ENCODE measurements around the gene MAP2K2. TPM values are rescaled to one million over a fixed set of nuclear protein-coding genes. Genes with fewer than 3 reads are reported as not detected.

MAP2K2 gene
- total RNA-seq, 1 experiment from 2014 or later, result 84.3 TPM

- no peak for DNase-seq (ENCODE audit: low spot score)
These were observed 45.9 kb downstream of the MAP2K2 start for GRCh38 chr19:4077800-4078684.

- DNase-seq (ENCODE audit: low spot score), result no peak
These were observed 46.9 kb downstream of the MAP2K2 start for GRCh38 chr19:4077007-4077374.

DNA sequence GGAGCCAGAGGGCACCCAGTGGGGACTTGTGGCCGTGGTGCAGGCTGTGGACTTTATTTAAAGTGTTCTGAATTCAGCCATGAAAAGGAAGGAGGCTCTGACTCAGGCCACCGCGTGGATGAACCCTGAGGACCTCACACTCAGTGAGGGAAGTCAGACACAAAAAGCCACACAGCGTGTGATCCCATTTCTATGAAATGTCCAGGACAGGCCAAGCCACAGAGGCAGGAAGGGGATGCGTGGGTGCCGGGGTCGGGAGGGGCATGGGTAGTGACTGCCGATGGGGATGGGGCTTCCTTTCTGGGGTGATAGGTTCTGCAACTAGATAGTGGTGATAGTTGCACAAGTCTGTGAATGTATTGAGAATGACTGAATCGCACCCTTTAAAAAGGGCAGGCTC, 48.5 kb downstream of the MAP2K2 start:
- DNase-seq (ENCODE audit: low spot score), result no peak

DNA sequence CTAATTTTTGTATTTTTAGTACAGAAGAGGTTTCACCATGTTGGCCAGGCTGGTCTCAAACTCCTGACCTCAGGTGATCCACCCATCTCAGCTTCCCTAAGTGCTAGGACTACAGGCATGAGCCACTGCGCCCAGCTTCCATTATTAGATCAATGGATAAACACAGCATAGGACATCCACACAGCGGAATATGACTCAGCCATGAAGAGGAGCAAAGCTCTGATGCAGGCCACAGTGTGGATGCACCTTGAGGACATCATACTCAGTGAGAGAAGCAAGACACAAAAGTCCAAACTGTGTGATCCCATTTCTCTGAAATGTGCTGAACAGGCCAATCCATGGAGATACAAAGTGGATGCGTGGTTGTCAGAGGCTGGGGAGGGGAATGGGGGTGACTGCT, 52.3 kb downstream of the MAP2K2 start:
- no peak for DNase-seq (ENCODE audit: low spot score)

GRCh38 chr19:4069331-4069959, 54.5 kb downstream of the MAP2K2 start:
- no peak for DNase-seq (ENCODE audit: low spot score)

- no peak for DNase-seq (ENCODE audit: low spot score)
These were observed 55.6 kb downstream of the MAP2K2 start for GRCh38 chr19:4068047-4068966.

GRCh38 chr19:4067396-4068046, 56.4 kb downstream of the MAP2K2 start:
- DNase-seq (ENCODE audit: low spot score), result no peak

DNA sequence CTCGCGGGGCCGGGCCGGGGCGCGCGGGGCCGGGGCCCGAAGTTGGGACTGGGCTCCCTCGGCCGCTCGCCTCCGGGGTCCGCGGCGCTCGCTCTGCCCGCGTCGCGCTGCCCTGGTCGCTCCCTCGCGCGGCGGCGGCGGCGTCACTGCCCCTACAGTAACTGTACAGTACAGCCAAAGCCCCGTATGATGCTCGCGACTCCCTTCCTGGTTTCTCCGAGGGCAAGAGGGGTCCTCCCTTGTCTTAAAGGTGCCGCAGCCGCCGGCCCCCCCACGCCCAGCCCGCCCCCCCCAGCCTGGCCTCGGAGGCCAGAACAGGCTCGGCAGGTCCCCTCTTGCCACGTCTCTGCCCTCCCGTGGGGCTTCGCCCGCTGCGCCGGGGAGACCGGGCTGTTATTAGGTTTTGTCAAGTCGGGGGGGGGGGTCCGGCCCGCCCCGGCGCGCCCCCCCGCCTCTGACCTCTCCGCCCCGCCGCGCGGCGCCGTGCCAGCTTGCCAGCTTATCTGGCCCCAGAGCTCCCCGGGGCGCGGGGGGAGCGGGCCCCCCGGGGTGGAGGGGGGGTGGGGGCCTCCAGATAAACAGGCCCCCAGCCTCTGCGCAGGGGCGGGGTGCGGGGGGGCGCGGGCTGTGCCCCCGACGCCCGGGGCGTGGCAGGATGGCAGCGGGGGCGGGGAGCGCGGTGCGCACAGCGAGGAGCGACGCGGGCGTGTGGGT, 57.1 kb downstream of the MAP2K2 start, which contains the start of gene ZBTB7A:
Gene ZBTB7A (minus strand): TSS at position 218 of the 714 bp plus-strand sequence. CDS start 11,667 bp downstream, outside the sequence.
- peak; percentile 63 for DNase-seq (ENCODE audit: low spot score)

DNA sequence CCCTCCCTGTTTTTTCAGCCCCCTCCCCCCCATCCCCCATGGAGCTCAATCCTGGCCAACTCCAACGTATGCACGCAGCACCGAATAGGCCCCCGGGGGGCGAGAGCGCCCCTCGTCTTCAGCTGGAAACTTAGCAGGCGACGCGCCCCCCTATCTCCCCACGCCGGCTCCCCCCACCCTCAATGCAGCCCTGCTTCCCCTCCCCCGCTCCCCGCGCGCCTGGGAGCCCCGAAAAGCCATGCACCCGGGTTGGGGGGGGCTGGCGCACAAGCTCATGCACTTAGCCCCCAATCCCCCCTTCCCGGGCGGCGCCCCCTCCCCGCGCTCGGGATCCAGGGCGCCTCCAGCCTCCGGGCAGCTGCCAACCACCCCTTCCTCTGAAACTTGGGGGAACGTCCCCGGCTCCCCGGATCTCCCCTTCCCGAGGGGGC, 57.7 kb downstream of the MAP2K2 start:
- DNase-seq (ENCODE audit: low spot score), result no peak

GRCh38 chr19:4065430-4066175, 58.3 kb downstream of the MAP2K2 start:
- DNase-seq (ENCODE audit: low spot score), result peak; percentile 90

- no peak for DNase-seq (ENCODE audit: low spot score)
These were observed 59.2 kb downstream of the MAP2K2 start for GRCh38 chr19:4064496-4065260.

DNA sequence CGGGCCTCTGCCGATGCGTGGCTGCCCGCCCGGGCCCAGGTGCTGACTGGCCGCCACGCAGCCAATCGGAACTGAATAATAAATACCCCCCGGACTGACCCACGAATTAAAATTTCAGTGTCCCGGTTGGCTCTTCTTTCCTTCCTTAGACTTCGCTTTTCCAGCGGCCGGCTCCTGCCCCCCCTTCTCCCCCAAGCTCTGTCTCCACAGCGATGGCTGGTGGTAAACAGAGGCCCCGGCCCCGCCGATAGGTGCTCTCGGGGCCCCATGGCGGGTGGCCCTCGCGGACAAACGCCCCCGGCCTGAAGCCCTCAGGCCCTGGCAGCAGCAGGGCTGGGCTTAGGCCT, 59.8 kb downstream of the MAP2K2 start:
- no peak for DNase-seq (ENCODE audit: low spot score)

GRCh38 chr19:4063369-4064148, 60.4 kb downstream of the MAP2K2 start:
- no peak for DNase-seq (ENCODE audit: low spot score)

DNA sequence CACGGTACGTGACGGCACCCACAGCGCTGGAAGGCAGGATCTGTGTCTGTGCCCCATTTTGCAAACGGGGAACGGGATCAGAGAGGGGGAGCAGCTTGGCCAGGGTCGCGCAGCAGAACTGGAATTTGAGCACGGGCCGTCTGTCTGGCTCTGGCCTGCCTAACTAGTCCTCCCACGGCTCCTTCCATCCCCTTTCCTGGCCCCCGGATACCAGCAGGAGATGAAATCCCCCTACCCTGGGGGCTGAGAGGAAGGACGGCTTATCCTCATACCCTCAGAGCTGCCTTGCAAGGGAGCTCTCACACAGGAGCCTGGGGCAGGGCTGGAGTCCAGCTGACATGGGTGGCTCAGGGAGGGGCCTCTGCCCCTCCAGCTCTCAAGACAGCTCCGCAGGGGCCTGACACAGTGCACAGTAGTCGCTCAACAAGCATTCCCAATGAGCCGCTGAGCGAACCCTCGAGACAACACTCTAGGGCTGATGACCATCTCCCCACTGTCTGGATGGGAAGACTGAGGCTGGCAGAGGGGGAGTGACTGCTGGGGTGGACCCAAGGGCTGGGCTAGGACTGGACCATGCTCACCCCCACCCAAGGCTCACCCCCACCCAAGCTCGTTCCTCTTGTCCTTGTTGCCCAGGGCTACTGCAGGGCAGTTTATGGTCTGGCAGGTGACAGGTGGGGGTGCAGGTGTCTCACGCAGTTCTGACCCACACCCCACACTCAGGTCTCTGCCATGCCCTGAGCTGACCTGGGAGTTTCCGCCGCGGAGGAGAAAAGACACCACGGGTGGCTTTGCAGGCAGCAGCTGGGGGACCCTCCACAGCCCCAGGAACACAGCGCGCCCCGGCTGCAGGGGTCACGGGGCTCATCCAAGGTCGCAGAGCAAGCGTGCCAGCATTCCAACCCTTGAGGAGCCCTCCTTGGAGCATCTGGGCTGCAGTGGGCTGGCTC, 61.2 kb downstream of the MAP2K2 start:
- no peak for DNase-seq (ENCODE audit: low spot score)

DNA sequence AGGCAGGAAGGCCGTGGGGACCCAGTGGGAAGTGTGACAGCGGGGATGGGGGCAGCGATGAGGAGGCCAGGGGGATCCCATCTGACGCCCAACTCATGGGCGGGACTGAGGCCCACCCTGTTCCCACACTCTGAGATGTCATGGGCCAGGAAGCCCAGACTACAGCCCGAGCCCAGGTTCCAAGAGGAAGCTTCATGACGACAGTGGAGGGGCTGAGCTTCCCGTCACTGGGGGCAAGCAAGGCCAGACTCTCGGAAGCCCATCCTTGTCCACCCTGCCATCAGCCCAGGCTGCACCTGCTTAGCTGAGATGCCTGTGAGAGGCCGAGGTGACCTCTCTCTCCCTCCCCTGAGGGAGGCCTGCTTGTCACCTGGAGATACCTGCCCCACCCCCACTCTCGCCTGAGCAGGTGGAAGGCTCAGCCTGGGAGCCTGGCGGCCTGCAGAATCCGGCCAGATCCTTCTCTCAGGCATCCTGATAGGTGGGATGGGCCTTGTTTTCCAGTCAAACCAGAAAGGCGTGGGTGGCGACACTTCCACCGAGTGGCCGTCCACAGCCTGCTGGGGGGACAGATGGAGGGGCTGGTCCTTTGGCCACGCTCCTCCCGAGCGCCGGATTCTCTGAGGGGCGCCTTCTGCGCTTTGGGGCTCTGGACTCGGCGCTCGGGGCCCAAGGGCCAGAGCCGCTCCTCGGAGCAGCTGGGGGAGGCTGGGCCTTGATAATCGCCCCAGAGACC, 62.1 kb downstream of the MAP2K2 start:
- DNase-seq (ENCODE audit: low spot score), result no peak

DNA sequence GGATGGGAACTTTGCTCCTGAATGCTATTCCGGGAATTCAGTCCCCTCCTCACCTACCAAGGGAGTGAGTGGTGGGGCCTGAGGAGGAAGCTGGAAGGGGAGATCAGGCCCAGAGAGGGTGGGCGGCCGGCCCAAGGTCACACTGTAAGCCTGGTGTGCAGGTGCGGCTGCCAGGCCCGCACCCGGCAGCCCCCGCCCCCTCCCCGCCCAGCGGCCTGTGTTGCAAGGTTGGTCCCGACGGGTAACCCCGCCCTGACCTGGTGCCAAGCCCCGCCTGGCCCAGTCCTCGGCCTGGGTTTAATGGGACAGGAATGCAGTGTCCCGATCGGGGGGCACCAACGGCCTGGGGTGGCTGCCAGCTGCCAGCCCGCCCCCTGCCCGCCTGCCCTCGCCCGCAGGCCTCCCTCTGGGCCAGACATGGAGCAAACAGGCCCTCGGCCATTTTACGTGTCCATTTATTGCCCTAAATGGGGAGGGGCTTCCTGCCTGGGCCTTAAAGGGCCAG, 62.7 kb downstream of the MAP2K2 start:
- no peak for DNase-seq (ENCODE audit: low spot score)
